ENCODE results near the gene PSEN2. TPM values are rescaled to one million over a fixed set of nuclear protein-coding genes. Genes with fewer than 3 reads are reported as not detected.
"Not testable (repeated sequence)": the region's sequence is repeated elsewhere in the genome, so short reads cannot be mapped to it uniquely, and the experiment has no call there.

Gene PSEN2
- polyA plus RNA-seq, 1 donor (not counting 4 experiments of a cell fraction or from before 2014, with no cell fraction given): 9.5 TPM

DNA sequence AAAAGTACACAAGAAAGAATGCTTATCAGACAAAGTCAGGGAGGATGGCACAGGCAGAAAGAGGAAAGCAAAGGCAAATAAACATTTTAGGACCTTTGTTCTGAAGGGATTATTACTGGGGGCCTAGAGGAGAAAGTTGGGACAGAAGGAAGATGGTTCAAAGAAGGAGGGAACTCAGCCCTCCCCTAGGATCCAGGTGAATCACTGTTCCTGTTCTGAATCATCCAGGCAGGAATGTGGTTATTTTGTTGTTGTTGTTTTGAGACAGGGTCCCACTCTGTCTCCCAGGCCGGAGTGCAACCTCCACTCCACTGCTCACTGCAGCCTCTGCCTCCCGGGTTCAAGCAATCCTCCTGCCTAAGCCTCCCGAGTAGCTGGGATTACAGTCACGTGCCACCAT lies 38.5 kb upstream of the PSEN2 start:
- H3K9ac ChIP-seq (ENCODE audit: control insufficient read depth, extremely low read depth, insufficient read depth, low read length): no peak overlapping the region
- no peak for FAIRE-seq
- no peak for DNase-seq (ENCODE audit: low read depth, low spot score)
- dilution Hi-C loops (cut with MboI; ENCODE audit: extremely low pct_ligation_motif_present, low sequenced_read_pairs): no loop called here
- no peaks in the 10 kb centered on the region for H3K9me1 ChIP-seq (ENCODE audit: control insufficient read depth, extremely low read depth, insufficient read depth, low read length)
- H3K27ac ChIP-seq (ENCODE audit: control insufficient read depth, insufficient read depth, low read length): no peak overlapping the region
- H3K79me2 ChIP-seq (ENCODE audit: control insufficient read depth, insufficient read depth, low read length): no peaks in the 10 kb centered on the region
- H2AFZ ChIP-seq (ENCODE audit: control insufficient read depth, low read length): no peak overlapping the region
- no peaks in the 10 kb centered on the region for H3K9me3 ChIP-seq (ENCODE audit: control insufficient read depth, low read depth, low read length)
- H3K27me3 ChIP-seq (ENCODE audit: control insufficient read depth, extremely low read depth, insufficient read depth, low read length): no peaks in the 10 kb centered on the region
- H4K20me1 ChIP-seq (ENCODE audit: control insufficient read depth, extremely low read depth, insufficient read depth, low read length): no peaks in the 10 kb centered on the region
- H3K4me2 ChIP-seq (ENCODE audit: control insufficient read depth, extremely low read depth, insufficient read depth, low read depth, low read length): no peak overlapping the region
- no peaks in the 10 kb centered on the region for H3K36me3 ChIP-seq (ENCODE audit: control insufficient read depth in 2 of 2, extremely low read depth in 1 of 2, insufficient read depth in 2 of 2, low read length in 2 of 2)
- H3K4me3 ChIP-seq (ENCODE audit: control insufficient read depth in 2 of 3, extremely low read depth in 1 of 3, insufficient read depth in 2 of 3, low read depth in 1 of 3, low read length in 3 of 3): no peak overlapping the region
- H3K4me1 ChIP-seq (ENCODE audit: control insufficient read depth, extremely low read depth, insufficient read depth, low read length): peaks cover 11% of the 10 kb centered on the region
- no peak for TF ChIP-seq EZH2 (IDR thresholded peaks at IDR 0.05; ENCODE audit: low read length)
- TF ChIP-seq, protein P1, sequence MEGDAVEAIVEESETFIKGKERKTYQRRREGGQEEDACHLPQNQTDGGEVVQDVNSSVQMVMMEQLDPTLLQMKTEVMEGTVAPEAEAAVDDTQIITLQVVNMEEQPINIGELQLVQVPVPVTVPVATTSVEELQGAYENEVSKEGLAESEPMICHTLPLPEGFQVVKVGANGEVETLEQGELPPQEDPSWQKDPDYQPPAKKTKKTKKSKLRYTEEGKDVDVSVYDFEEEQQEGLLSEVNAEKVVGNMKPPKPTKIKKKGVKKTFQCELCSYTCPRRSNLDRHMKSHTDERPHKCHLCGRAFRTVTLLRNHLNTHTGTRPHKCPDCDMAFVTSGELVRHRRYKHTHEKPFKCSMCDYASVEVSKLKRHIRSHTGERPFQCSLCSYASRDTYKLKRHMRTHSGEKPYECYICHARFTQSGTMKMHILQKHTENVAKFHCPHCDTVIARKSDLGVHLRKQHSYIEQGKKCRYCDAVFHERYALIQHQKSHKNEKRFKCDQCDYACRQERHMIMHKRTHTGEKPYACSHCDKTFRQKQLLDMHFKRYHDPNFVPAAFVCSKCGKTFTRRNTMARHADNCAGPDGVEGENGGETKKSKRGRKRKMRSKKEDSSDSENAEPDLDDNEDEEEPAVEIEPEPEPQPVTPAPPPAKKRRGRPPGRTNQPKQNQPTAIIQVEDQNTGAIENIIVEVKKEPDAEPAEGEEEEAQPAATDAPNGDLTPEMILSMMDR (optimal IDR thresholded peaks at IDR 0.05 in 1 of 3, IDR thresholded peaks at IDR 0.05 in 1 of 3, conservative IDR thresholded peaks at IDR 0.05 in 1 of 3; ENCODE audit: extremely low read depth in 1 of 3, insufficient read depth in 2 of 3, low read length in 3 of 3): no peak

DNA sequence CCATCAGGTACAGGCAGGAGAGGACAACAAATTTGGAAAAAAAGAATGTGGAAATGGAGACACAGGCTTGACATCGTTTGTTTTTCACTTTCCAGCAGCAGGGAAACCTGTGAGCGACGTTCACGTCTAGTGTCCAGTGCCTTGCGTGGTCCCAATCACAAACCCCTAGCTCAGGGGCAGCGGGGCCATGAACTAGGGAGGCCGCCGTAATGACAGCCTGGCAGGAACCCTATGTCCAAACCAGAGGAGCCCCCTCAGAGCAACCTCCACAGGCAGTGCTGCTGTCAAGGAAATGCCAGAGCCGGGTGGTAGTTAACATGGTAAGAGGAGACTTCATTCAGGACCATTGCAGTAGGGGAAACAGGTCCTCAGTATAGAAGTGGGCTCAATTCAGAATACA lies 37.8 kb upstream of the PSEN2 start:
- dilution Hi-C loops (cut with MboI; ENCODE audit: extremely low pct_ligation_motif_present, low sequenced_read_pairs): no loop called here
- no peaks in the 10 kb centered on the region for H4K20me1 ChIP-seq (ENCODE audit: control insufficient read depth, extremely low read depth, insufficient read depth, low read length)
- H3K4me3 ChIP-seq (ENCODE audit: control insufficient read depth in 2 of 3, extremely low read depth in 1 of 3, insufficient read depth in 2 of 3, low read depth in 1 of 3, low read length in 3 of 3): no peak overlapping the region
- H3K9me1 ChIP-seq (ENCODE audit: control insufficient read depth, extremely low read depth, insufficient read depth, low read length): no peaks in the 10 kb centered on the region
- no peaks in the 10 kb centered on the region for H3K9me3 ChIP-seq (ENCODE audit: control insufficient read depth, low read depth, low read length)
- H3K27me3 ChIP-seq (ENCODE audit: control insufficient read depth, extremely low read depth, insufficient read depth, low read length): no peaks in the 10 kb centered on the region
- H3K4me2 ChIP-seq (ENCODE audit: control insufficient read depth, extremely low read depth, insufficient read depth, low read depth, low read length): no peak overlapping the region
- TF ChIP-seq, protein P1 (optimal IDR thresholded peaks at IDR 0.05 in 1 of 3, IDR thresholded peaks at IDR 0.05 in 1 of 3, conservative IDR thresholded peaks at IDR 0.05 in 1 of 3; ENCODE audit: extremely low read depth in 1 of 3, insufficient read depth in 2 of 3, low read length in 3 of 3): no peak
- TF ChIP-seq EZH2 (IDR thresholded peaks at IDR 0.05; ENCODE audit: low read length): no peak
- no peak for FAIRE-seq
- DNase-seq (ENCODE audit: low read depth, low spot score): no peak
- H3K9ac ChIP-seq (ENCODE audit: control insufficient read depth, extremely low read depth, insufficient read depth, low read length): no peak overlapping the region
- H2AFZ ChIP-seq (ENCODE audit: control insufficient read depth, low read length): no peak overlapping the region
- no peak overlapping the region for H3K27ac ChIP-seq (ENCODE audit: control insufficient read depth, insufficient read depth, low read length)
- peaks cover 7% of the 10 kb centered on the region for H3K4me1 ChIP-seq (ENCODE audit: control insufficient read depth, extremely low read depth, insufficient read depth, low read length)
- H3K79me2 ChIP-seq (ENCODE audit: control insufficient read depth, insufficient read depth, low read length): no peaks in the 10 kb centered on the region
- no peaks in the 10 kb centered on the region for H3K36me3 ChIP-seq (ENCODE audit: control insufficient read depth in 2 of 2, extremely low read depth in 1 of 2, insufficient read depth in 2 of 2, low read length in 2 of 2)

DNA sequence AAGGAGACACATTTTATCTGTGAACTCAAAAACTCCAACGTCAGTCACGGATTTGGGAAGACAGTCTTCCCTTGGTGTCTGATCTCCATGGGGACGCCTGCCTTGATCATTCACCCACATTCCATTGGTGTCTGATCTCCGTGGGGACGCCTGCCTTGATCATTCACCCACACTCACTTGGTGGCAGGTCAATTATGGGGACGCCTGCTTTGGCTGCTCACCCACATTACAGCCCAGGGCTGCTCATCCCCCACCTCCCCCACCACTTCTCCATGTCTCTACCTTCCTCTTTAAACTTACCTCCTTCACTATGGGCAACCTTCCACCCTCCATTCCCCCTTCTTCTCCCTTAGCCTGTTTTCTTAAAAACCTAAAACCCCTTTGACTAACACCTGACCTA lies 36.2 kb upstream of the PSEN2 start:
- DNase-seq (ENCODE audit: low read depth, low spot score); H3K4me2 ChIP-seq (ENCODE audit: control insufficient read depth, extremely low read depth, insufficient read depth, low read depth, low read length); H2AFZ ChIP-seq (ENCODE audit: control insufficient read depth, low read length); FAIRE-seq; H4K20me1 ChIP-seq (ENCODE audit: control insufficient read depth, extremely low read depth, insufficient read depth, low read length); dilution Hi-C loops (cut with MboI; ENCODE audit: extremely low pct_ligation_motif_present, low sequenced_read_pairs); H3K27me3 ChIP-seq (ENCODE audit: control insufficient read depth, extremely low read depth, insufficient read depth, low read length); H3K4me3 ChIP-seq (ENCODE audit: control insufficient read depth in 2 of 3, extremely low read depth in 1 of 3, insufficient read depth in 2 of 3, low read depth in 1 of 3, low read length in 3 of 3); H3K27ac ChIP-seq (ENCODE audit: control insufficient read depth, insufficient read depth, low read length); H3K9ac ChIP-seq (ENCODE audit: control insufficient read depth, extremely low read depth, insufficient read depth, low read length); H3K4me1 ChIP-seq (ENCODE audit: control insufficient read depth, extremely low read depth, insufficient read depth, low read length); H3K79me2 ChIP-seq (ENCODE audit: control insufficient read depth, insufficient read depth, low read length); H3K9me1 ChIP-seq (ENCODE audit: control insufficient read depth, extremely low read depth, insufficient read depth, low read length); H3K36me3 ChIP-seq (ENCODE audit: control insufficient read depth in 2 of 2, extremely low read depth in 1 of 2, insufficient read depth in 2 of 2, low read length in 2 of 2); H3K9me3 ChIP-seq (ENCODE audit: control insufficient read depth, low read depth, low read length): not testable (repeated sequence)

DNA sequence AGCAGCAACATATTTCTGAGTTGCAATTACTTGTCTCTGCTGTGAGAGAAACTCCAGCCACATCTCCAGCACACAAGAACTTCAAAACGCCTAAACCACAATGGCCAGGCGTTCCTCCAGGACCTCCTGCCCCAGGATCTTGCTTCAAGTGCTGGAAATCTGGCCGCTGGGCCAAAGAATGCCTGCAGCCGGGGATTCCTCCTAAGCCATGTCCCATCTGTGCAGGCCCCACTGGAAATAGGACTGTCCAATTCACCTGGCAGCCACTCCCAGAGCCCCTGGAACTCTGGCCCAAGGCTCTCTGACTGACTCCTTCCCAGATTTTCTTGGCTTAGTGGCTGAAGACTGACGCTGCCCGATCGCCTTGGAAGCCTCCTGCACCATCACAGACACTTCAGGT lies 35.0 kb upstream of the PSEN2 start:
- FAIRE-seq; dilution Hi-C loops (cut with MboI; ENCODE audit: extremely low pct_ligation_motif_present, low sequenced_read_pairs); H3K4me1 ChIP-seq (ENCODE audit: control insufficient read depth, extremely low read depth, insufficient read depth, low read length): not testable (repeated sequence)

More for the DNA sequence above, 35.0 kb upstream of the PSEN2 start:
- H3K4me3 ChIP-seq (ENCODE audit: control insufficient read depth in 2 of 3, extremely low read depth in 1 of 3, insufficient read depth in 2 of 3, low read depth in 1 of 3, low read length in 3 of 3); H3K36me3 ChIP-seq (ENCODE audit: control insufficient read depth in 2 of 2, extremely low read depth in 1 of 2, insufficient read depth in 2 of 2, low read length in 2 of 2); H3K4me2 ChIP-seq (ENCODE audit: control insufficient read depth, extremely low read depth, insufficient read depth, low read depth, low read length); H4K20me1 ChIP-seq (ENCODE audit: control insufficient read depth, extremely low read depth, insufficient read depth, low read length); H3K9me1 ChIP-seq (ENCODE audit: control insufficient read depth, extremely low read depth, insufficient read depth, low read length); H3K79me2 ChIP-seq (ENCODE audit: control insufficient read depth, insufficient read depth, low read length); H3K27ac ChIP-seq (ENCODE audit: control insufficient read depth, insufficient read depth, low read length); DNase-seq (ENCODE audit: low read depth, low spot score); H3K9me3 ChIP-seq (ENCODE audit: control insufficient read depth, low read depth, low read length); H2AFZ ChIP-seq (ENCODE audit: control insufficient read depth, low read length); H3K27me3 ChIP-seq (ENCODE audit: control insufficient read depth, extremely low read depth, insufficient read depth, low read length); H3K9ac ChIP-seq (ENCODE audit: control insufficient read depth, extremely low read depth, insufficient read depth, low read length): not testable (repeated sequence)
